LNCAP (cell line): Measurements from ENCODE around the gene PEMT.

ENCODE experiments used
- TF ChIP-seq, protein P1 (sequence below): fragments of 450-650 bp; IDR thresholded peaks from 2 replicates; pipeline ENCODE4 v1.5.1; 2017; ENCODE audit warnings: mild to moderate bottlenecking

Gene PEMT

DNA sequence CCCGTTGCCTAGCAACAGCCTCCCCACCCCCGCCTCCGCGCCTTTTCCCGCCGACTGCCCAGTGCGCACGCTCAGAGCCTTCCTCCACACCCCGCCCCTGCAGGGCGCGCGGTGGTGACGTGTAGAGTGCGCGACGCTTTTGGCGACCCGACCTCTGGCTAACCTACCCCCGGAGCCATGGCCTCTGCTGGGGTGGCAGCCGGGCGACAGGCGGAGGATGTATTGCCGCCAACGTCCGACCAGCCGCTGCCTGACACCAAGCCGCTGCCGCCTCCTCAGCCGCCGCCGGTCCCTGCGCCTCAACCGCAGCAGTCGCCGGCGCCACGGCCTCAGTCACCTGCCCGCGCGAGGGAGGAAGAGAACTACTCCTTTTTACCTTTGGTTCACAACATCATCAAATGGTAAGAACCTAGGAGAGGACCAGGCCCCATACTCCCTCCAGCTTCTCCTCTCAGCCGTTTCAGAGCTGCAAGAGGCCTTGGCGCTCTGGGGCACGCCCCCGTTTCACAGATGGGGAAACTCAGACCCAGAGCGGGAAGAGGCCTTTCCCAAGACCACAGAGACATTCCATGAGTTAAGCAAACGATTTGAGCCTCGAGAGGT is 114.5 kb downstream of the PEMT start, which contains the start of gene MED9:
TSS of gene MED9 (plus strand) at position 136 of the 603 bp plus-strand sequence. CDS start at position 178, 42 bp downstream.
- TF ChIP-seq, protein P1, sequence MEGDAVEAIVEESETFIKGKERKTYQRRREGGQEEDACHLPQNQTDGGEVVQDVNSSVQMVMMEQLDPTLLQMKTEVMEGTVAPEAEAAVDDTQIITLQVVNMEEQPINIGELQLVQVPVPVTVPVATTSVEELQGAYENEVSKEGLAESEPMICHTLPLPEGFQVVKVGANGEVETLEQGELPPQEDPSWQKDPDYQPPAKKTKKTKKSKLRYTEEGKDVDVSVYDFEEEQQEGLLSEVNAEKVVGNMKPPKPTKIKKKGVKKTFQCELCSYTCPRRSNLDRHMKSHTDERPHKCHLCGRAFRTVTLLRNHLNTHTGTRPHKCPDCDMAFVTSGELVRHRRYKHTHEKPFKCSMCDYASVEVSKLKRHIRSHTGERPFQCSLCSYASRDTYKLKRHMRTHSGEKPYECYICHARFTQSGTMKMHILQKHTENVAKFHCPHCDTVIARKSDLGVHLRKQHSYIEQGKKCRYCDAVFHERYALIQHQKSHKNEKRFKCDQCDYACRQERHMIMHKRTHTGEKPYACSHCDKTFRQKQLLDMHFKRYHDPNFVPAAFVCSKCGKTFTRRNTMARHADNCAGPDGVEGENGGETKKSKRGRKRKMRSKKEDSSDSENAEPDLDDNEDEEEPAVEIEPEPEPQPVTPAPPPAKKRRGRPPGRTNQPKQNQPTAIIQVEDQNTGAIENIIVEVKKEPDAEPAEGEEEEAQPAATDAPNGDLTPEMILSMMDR = no peak

DNA sequence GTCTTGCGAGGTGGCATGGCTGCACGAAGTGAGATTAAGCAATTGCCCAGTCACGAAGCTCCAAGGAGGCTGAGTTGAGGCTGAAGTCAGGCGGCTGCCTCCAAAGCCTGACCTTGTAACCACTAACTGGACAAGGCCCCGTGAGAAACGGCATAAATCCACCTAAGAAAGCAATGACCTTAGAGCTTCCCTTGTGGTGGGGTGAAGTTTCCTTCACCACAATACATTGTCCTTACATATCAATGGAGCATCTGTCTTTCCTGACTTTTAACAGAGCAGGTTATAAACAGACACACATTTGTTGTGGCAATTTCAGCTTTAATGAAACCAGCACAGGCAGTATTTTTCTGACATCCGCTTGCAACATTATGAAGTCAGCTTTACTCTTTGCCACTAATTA is 117.2 kb downstream of the PEMT start:
- TF ChIP-seq, protein P1 = no peak

DNA sequence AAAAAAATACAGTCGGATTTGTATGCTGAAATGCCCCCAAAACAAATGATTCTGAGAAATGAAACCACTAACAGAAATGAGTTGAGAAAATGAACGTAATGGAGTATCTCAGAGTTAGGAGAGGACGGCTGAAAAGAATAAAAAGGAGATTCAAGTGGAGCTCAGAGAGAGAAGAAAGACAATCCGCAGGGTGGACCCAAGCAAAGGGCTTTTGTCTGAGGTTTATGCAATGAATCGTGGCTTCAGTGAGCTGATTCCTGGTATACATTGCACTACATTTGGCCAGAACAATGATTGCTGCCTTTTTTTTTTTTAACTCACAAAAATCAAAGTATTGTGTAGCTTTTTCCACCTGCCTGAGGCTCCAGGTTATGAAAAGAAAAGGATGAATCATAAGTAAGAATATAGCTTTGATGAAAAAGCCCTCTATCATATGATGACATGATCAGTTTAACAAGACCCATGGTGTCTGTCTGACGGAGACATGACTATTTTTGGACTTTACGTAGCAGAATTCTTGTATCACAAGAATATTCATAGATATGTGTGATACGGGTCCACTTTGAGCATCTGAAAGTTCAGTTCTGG is 119.1 kb downstream of the PEMT start:
- TF ChIP-seq, protein P1 = no peak

- TF ChIP-seq, protein P1 = no peak
Measured at GRCh38 chr17:17469996-17470395, 121.5 kb downstream of the PEMT start.

DNA sequence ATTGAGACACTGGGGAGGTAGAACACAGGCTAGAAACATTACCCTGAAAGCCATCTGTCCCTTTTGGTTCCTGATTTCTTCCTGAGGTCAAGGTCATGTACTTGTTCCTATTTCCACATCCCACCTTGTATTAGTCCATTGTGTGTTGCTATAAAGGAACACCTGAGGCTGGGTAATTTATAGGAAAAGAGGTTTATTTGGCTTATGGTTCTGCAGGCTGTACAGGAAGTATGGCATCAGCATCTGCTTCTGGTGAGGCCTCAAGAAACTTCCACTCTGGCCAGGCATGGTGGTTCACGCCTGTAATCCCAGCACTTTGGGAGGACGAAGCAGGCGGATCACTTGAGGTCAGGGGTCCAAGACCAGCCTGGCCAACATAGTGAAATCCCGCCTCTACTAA is 122.2 kb downstream of the PEMT start:
- TF ChIP-seq, protein P1 = no peak

GRCh38 chr17:17468217-17469010 is 123.1 kb downstream of the PEMT start:
- TF ChIP-seq, protein P1 = no peak

- TF ChIP-seq, protein P1 = no peak
Measured at GRCh38 chr17:17467720-17468119, 123.8 kb downstream of the PEMT start.
